ENCODE data around the gene TSHZ2. TPM values are rescaled to one million over a fixed set of nuclear protein-coding genes. Genes with fewer than 3 reads are reported as not detected.
"Not testable (repeated sequence)": the region's sequence is repeated elsewhere in the genome, so short reads cannot be mapped to it uniquely, and the experiment has no call there.

Gene TSHZ2
- total RNA-seq, 1 donor from 2014 or later: 30.4 TPM

GRCh38 chr20:53321596-53321995 lies 349.4 kb downstream of the TSHZ2 start:
- no peaks in the 10 kb centered on the region for H3K27me3 ChIP-seq
- no peaks in the 10 kb centered on the region for H3K4me1 ChIP-seq
- no peaks in the 10 kb centered on the region for H3K9me3 ChIP-seq
- H3K27ac ChIP-seq: no peak overlapping the region
- H3K4me3 ChIP-seq: no peak overlapping the region
- no peaks in the 10 kb centered on the region for H3K36me3 ChIP-seq
- DNase-seq (ENCODE audit: extremely low spot score in 2 of 2): no peak
- intact Hi-C loops (cut with DNase I): no loop called here
- TF ChIP-seq POLR2AphosphoS5 (IDR thresholded peaks at IDR 0.05; ENCODE audit: insufficient read depth in 1 of 2, low read depth in 1 of 2): no peak
- TF ChIP-seq POLR2A (IDR thresholded peaks at IDR 0.05): no peak
- no peak for TF ChIP-seq CTCF (IDR thresholded peaks at IDR 0.05)

- TF ChIP-seq POLR2AphosphoS5 (IDR thresholded peaks at IDR 0.05; ENCODE audit: insufficient read depth in 1 of 2, low read depth in 1 of 2): no peak
- H3K4me3 ChIP-seq: no peak overlapping the region
- intact Hi-C loops (cut with DNase I): no loop called here
These were observed 350.5 kb downstream of the TSHZ2 start for GRCh38 chr20:53322651-53323050.

GRCh38 chr20:53323460-53323859 lies 351.3 kb downstream of the TSHZ2 start:
- H3K4me3 ChIP-seq; H3K27me3 ChIP-seq; H3K36me3 ChIP-seq; DNase-seq (ENCODE audit: extremely low spot score in 2 of 2); H3K4me1 ChIP-seq; H3K27ac ChIP-seq; intact Hi-C loops (cut with DNase I); H3K9me3 ChIP-seq: not testable (repeated sequence)

More at GRCh38 chr20:53322651-53323050, 350.5 kb downstream of the TSHZ2 start:
- Histone ChIP-seq H3K27ac (no peak overlapping the region), H3K27me3 (no peaks in the 10 kb centered on the region), H3K36me3 (no peaks in the 10 kb centered on the region), H3K9me3 (no peaks in the 10 kb centered on the region), H3K4me1 (no peaks in the 10 kb centered on the region)
- DNase-seq (ENCODE audit: extremely low spot score in 2 of 2): no peak

GRCh38 chr20:53324816-53325215 lies 352.7 kb downstream of the TSHZ2 start:
- Histone ChIP-seq H3K36me3 (no peaks in the 10 kb centered on the region), H3K9me3 (no peaks in the 10 kb centered on the region), H3K4me1 (no peaks in the 10 kb centered on the region), H3K27me3 (no peaks in the 10 kb centered on the region), H3K27ac (no peak overlapping the region), H3K4me3 (no peak overlapping the region)
- intact Hi-C loops (cut with DNase I): no loop called here
- no peak for TF ChIP-seq POLR2A (IDR thresholded peaks at IDR 0.05)
- DNase-seq (ENCODE audit: extremely low spot score in 2 of 2): no peak

- H3K9me3 ChIP-seq: no peaks in the 10 kb centered on the region
- H3K4me3 ChIP-seq: no peak overlapping the region
- no peaks in the 10 kb centered on the region for H3K36me3 ChIP-seq
- H3K27ac ChIP-seq: no peak overlapping the region
- DNase-seq (ENCODE audit: extremely low spot score in 2 of 2): no peak
- H3K27me3 ChIP-seq: no peaks in the 10 kb centered on the region
- H3K4me1 ChIP-seq: no peaks in the 10 kb centered on the region
- intact Hi-C loops (cut with DNase I): no loop called here
- TF ChIP-seq POLR2A (IDR thresholded peaks at IDR 0.05): no peak
- TF ChIP-seq POLR2AphosphoS5 (IDR thresholded peaks at IDR 0.05; ENCODE audit: insufficient read depth in 1 of 2, low read depth in 1 of 2): no peak
- TF ChIP-seq CTCF (IDR thresholded peaks at IDR 0.05): no peak
These were observed 356.8 kb downstream of the TSHZ2 start for GRCh38 chr20:53328961-53329360.

- no peak for TF ChIP-seq POLR2AphosphoS5 (IDR thresholded peaks at IDR 0.05; ENCODE audit: insufficient read depth in 1 of 2, low read depth in 1 of 2)
- TF ChIP-seq POLR2A (IDR thresholded peaks at IDR 0.05): no peak
- TF ChIP-seq CTCF (IDR thresholded peaks at IDR 0.05): no peak
- DNase-seq (ENCODE audit: extremely low spot score in 2 of 2): no peak
- Histone ChIP-seq H3K4me3 (no peak overlapping the region), H3K27ac (no peak overlapping the region), H3K9me3 (no peaks in the 10 kb centered on the region), H3K4me1 (no peaks in the 10 kb centered on the region), H3K27me3 (no peaks in the 10 kb centered on the region), H3K36me3 (no peaks in the 10 kb centered on the region)
- intact Hi-C loops (cut with DNase I): no loop called here
These were observed 357.6 kb downstream of the TSHZ2 start for GRCh38 chr20:53329781-53330180.

Measured in vagina (tissue), 2 donors.